OCI-LY7 (cell line): Measurements from ENCODE around the gene ZNF146. TPM values are rescaled to one million over a fixed set of nuclear protein-coding genes. Genes with fewer than 3 reads are reported as not detected.

Source experiments
- BruUV-seq: library from RNA; stranded (reverse); fragments of 400-500 nt; replicated peaks from 2 replicates; lab custom pipeline; 2021; lab: Mats Ljungman, UMichigan
- CTCF ChIA-PET: fragments of 300-600 bp; sonication (Branson Sonifier 250); formaldehyde crosslinking; loops from one replicate; lab custom pipeline; 2022; ENCODE audit warnings: antibody characterized with exemption; ENCODE audit not compliant: unreplicated experiment; lab: Charles Lee
- POLR2A ChIA-PET: fragments of 300-600 bp; sonication (Branson Sonifier 250); formaldehyde crosslinking; loops from one replicate; lab custom pipeline; 2022; ENCODE audit warnings: antibody characterized with exemption; lab: Charles Lee
- DNase-seq: peaks from one replicate; pipeline ENCODE4 v3.0.0-alpha.2; 2015; ENCODE audit warnings: low spot score
- H2AFZ ChIP-seq: fragments of 200-600 bp; sonication (generic), shearing (Covaris generic); 2 replicates; pipeline ENCODE4 v1.6.1; 2014; ENCODE audit warnings: mild to moderate bottlenecking, antibody characterized with exemption, low read length, moderate library complexity
- H3K27ac ChIP-seq: fragments of 200-600 bp; sonication (generic); 2 replicates; pipeline ENCODE4 v1.5.1; 2014; ENCODE audit warnings: mixed run types, low read depth, mild to moderate bottlenecking, moderate library complexity, low read length, inconsistent platforms; ENCODE audit not compliant: poor library complexity, severe bottlenecking
- H3K36me3 ChIP-seq: fragments of 200-600 bp; sonication (generic); 2 replicates; pipeline ENCODE4 v1.6.1; 2014; ENCODE audit warnings: mild to moderate bottlenecking, antibody characterized with exemption, low read length, moderate library complexity, mixed read lengths; ENCODE audit not compliant: insufficient read depth
- H3K4me1 ChIP-seq: fragments of 200-600 bp; sonication (generic); 2 replicates; pipeline ENCODE4 v1.5.1; 2014; ENCODE audit warnings: mild to moderate bottlenecking, low read length; ENCODE audit not compliant: insufficient read depth, poor library complexity, severe bottlenecking
- H3K4me2 ChIP-seq: fragments of 200-600 bp; sonication (generic); 2 replicates; pipeline ENCODE4 v1.6.1; 2014; ENCODE audit warnings: mild to moderate bottlenecking, low read length
- H3K4me3 ChIP-seq: fragments of 200-600 bp; sonication (generic); 2 replicates; pipeline ENCODE4 v1.5.1; 2014; ENCODE audit warnings: mild to moderate bottlenecking, low read depth, low read length; ENCODE audit not compliant: poor library complexity, severe bottlenecking
- H3K79me2 ChIP-seq: fragments of 200-600 bp; sonication (generic); 2 replicates; pipeline ENCODE4 v1.6.1; 2016; ENCODE audit warnings: low read depth, mild to moderate bottlenecking, low read length, moderate library complexity, mixed read lengths; ENCODE audit not compliant: insufficient read depth
- H3K9me2 ChIP-seq: fragments of 200-600 bp; sonication (generic); 2 replicates; pipeline ENCODE4 v1.6.1; 2016; ENCODE audit warnings: mild to moderate bottlenecking, low read length, mixed read lengths; ENCODE audit not compliant: insufficient read depth
- H3K9me3 ChIP-seq: fragments of 200-600 bp; sonication (generic); 2 replicates; pipeline ENCODE4 v1.6.1; 2014; ENCODE audit warnings: mild to moderate bottlenecking, mixed run types, low read length, mixed read lengths
- H4K20me1 ChIP-seq: fragments of 200-600 bp; sonication (generic); 2 replicates; pipeline ENCODE4 v1.6.1; 2014; ENCODE audit warnings: mild to moderate bottlenecking, antibody characterized with exemption, low read length, moderate library complexity, mixed read lengths; ENCODE audit not compliant: insufficient read depth
- EZH2phosphoT487 ChIP-seq: fragments of 200-600 bp; sonication (generic); IDR thresholded peaks from 2 replicates; pipeline ENCODE4 v1.6.1; 2018; ENCODE audit warnings: low read depth, borderline replicate concordance, mild to moderate bottlenecking, mixed run types, antibody characterized with exemption, low read length, moderate library complexity, mixed read lengths
- intact Hi-C: fragments of 100-400 bp; cut with micrococcal nuclease; formaldehyde crosslinking; loops from one replicate; pipeline ENCODE4 v1.10.0; 2022; ENCODE audit not compliant: unreplicated experiment
- total RNA-seq, 2 experiments: library from RNA; depleted of rRNA in 1 of 2; stranded (reverse); fragments of >200 nt in 1 of 2; shearing (Covaris generic) in 1 of 2; gene quantifications; 2 replicates each; pipeline ENCODE4 v1.2.3, GENCODE V29; 2014 to 2022
- TF ChIP-seq, protein P1 (sequence below): fragments of 200-600 bp; sonication (generic); conservative IDR thresholded peaks from 2 replicates; pipeline ENCODE4 v1.5.1; 2014; ENCODE audit warnings: mild to moderate bottlenecking, antibody characterized with exemption, low read length, moderate library complexity, mixed read lengths

Gene ZNF146
- total RNA-seq, 2 experiments from 2014 or later, result 67.4 to 86.3 TPM

- Histone ChIP-seq H3K4me2 (no peak overlapping the region), H3K79me2 (no peaks in the 10 kb centered on the region), H3K27ac (no peak overlapping the region), H2AFZ (no peak overlapping the region), H3K9me2 (no peaks in the 10 kb centered on the region), H3K4me3 (no peak overlapping the region), H3K9me3 (no peaks in the 10 kb centered on the region), H3K36me3 (no peaks in the 10 kb centered on the region), H3K4me1 (no peaks in the 10 kb centered on the region), H4K20me1 (no peaks in the 10 kb centered on the region)
- intact Hi-C loops, result no loop called here
- POLR2A ChIA-PET, result no interaction called here
- DNase-seq, result no peak
- no peak for TF ChIP-seq EZH2phosphoT487
- CTCF ChIA-PET, result no interaction called here
- no TSS peak for BruUV-seq
Measured at GRCh38 chr19:36245210-36246005, 30.5 kb downstream of the ZNF146 start.

GRCh38 chr19:36246006-36246481, 31.1 kb downstream of the ZNF146 start:
- Histone ChIP-seq H4K20me1 (no peaks in the 10 kb centered on the region), H3K4me3 (no peak overlapping the region), H3K27ac (no peak overlapping the region), H3K9me2 (no peaks in the 10 kb centered on the region), H3K36me3 (no peaks in the 10 kb centered on the region), H3K79me2 (no peaks in the 10 kb centered on the region), H3K4me1 (no peaks in the 10 kb centered on the region), H2AFZ (no peak overlapping the region), H3K9me3 (no peaks in the 10 kb centered on the region), H3K4me2 (no peak overlapping the region)
- POLR2A ChIA-PET, result no interaction called here
- BruUV-seq, result no TSS peak
- no peak for DNase-seq
- TF ChIP-seq, protein P1, sequence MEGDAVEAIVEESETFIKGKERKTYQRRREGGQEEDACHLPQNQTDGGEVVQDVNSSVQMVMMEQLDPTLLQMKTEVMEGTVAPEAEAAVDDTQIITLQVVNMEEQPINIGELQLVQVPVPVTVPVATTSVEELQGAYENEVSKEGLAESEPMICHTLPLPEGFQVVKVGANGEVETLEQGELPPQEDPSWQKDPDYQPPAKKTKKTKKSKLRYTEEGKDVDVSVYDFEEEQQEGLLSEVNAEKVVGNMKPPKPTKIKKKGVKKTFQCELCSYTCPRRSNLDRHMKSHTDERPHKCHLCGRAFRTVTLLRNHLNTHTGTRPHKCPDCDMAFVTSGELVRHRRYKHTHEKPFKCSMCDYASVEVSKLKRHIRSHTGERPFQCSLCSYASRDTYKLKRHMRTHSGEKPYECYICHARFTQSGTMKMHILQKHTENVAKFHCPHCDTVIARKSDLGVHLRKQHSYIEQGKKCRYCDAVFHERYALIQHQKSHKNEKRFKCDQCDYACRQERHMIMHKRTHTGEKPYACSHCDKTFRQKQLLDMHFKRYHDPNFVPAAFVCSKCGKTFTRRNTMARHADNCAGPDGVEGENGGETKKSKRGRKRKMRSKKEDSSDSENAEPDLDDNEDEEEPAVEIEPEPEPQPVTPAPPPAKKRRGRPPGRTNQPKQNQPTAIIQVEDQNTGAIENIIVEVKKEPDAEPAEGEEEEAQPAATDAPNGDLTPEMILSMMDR, result no peak
- TF ChIP-seq EZH2phosphoT487, result no peak
- intact Hi-C loops, result no loop called here
- CTCF ChIA-PET, result no interaction called here

DNA sequence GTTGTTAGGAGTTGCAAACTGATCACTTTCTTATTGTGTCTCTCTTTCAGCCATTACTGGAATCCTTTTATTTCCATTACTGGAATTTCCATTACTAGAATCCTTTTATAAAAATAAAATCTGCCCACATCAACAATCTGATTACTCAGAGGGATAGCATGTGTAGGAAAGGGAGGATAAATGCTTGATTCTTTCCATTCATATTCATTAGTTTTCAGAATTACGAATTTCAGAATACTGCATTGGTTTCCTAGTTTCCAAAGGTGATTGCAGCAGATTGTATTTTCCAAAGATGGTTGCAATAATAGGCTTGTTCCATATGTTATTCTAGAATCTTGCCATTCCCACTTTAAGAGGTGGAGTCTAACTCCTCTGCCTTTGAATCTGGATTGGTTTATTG, 37.1 kb downstream of the ZNF146 start:
- no peaks in the 10 kb centered on the region for H3K4me1 ChIP-seq
- no peaks in the 10 kb centered on the region for H3K79me2 ChIP-seq
- no peak for TF ChIP-seq EZH2phosphoT487
- TF ChIP-seq, protein P1, result no peak
- H2AFZ ChIP-seq, result no peak overlapping the region
- no peaks in the 10 kb centered on the region for H3K36me3 ChIP-seq
- no peaks in the 10 kb centered on the region for H3K9me2 ChIP-seq
- POLR2A ChIA-PET, result no interaction called here
- H4K20me1 ChIP-seq, result no peaks in the 10 kb centered on the region
- H3K4me2 ChIP-seq, result no peak overlapping the region
- BruUV-seq, result no TSS peak
- H3K9me3 ChIP-seq, result no peaks in the 10 kb centered on the region
- CTCF ChIA-PET, result no interaction called here
- H3K27ac ChIP-seq, result no peak overlapping the region
- intact Hi-C loops, result no loop called here
- H3K4me3 ChIP-seq, result no peak overlapping the region
- no peak for DNase-seq
